HCT116 (cell line): ENCODE measurements around the gene DAAM2. TPM values are rescaled to one million over a fixed set of nuclear protein-coding genes. Genes with fewer than 3 reads are reported as not detected.

ENCODE experiments used
- ATAC-seq: fragments of 200-7000 bp; cut with Tn5 transposase; 2 replicates; pipeline ENCODE4 v1.9.1; 2020; ENCODE audit warnings: mild to moderate bottlenecking, moderate library complexity
- BruUV-seq: library from RNA; stranded (reverse); fragments of 400-500 nt; replicated peaks from 2 replicates; lab custom pipeline; 2021; lab: Mats Ljungman, UMichigan
- CTCF ChIA-PET: fragments of 300-600 bp; sonication (Branson Sonifier 250); formaldehyde crosslinking; loops from one replicate; lab custom pipeline; 2021; ENCODE audit warnings: antibody characterized with exemption; lab: Charles Lee
- POLR2A ChIA-PET: fragments of 300-600, 350-600 bp; sonication (Branson Sonifier 250); formaldehyde crosslinking; loops from one replicate; lab custom pipeline; 2021; ENCODE audit warnings: antibody characterized with exemption; lab: Charles Lee
- RAD21 ChIA-PET, 2 experiments: fragments of 300-600 bp; sonication (Branson Sonifier 250); formaldehyde crosslinking; loops; one replicate each; lab custom pipeline; 2023; ENCODE audit warnings: low total read pairs in 2 of 2; ENCODE audit not compliant: uncharacterized antibody in 2 of 2, unreplicated experiment in 2 of 2, low non-redundant PET in 1 of 2; lab: Charles Lee
- DNase-seq: peaks from one replicate; pipeline ENCODE4 v3.0.0-alpha.2; 2010; ENCODE audit warnings: low read depth, low spot score
- H2AFZ ChIP-seq: fragments of 200-600 bp; shearing (Covaris generic), sonication (generic); 2 replicates; pipeline ENCODE4 v1.6.1; 2017; ENCODE audit warnings: low read depth, mixed run types, mixed read lengths, antibody characterized with exemption, low read length; ENCODE audit not compliant: poor library complexity, severe bottlenecking
- H3K27ac ChIP-seq: 2 replicates; pipeline ENCODE4 v1.5.1; 2012; ENCODE audit warnings: low read depth, low read length
- H3K27me3 ChIP-seq: fragments of 200-600 bp; sonication (generic); 2 replicates; pipeline ENCODE4 v1.6.1; 2016; ENCODE audit warnings: mixed run types, low read length, mixed read lengths; ENCODE audit not compliant: insufficient read depth
- H3K36me3 ChIP-seq, 2 experiments: fragments of 200-500 bp in 1 of 2; fragments of 200-600 bp in 1 of 2; sonication (Bioruptor generic) in 1 of 2; sonication (generic) in 1 of 2; 2 replicates each; pipeline versions ENCODE4 v1.5.1 to v1.6.1; 2014 to 2016; ENCODE audit warnings: low read length in 2 of 2, inconsistent platforms in 1 of 2, mixed read lengths in 1 of 2, mixed run types in 1 of 2; ENCODE audit not compliant: insufficient read depth in 2 of 2, control insufficient read depth in 1 of 2
- H3K4me1 ChIP-seq, 2 experiments: fragments of 200-600 bp in 1 of 2; sonication (generic) in 1 of 2; 2 replicates each; pipeline versions ENCODE4 v1.5.1 to v1.6.1; 2012 to 2017; ENCODE audit warnings: low read length in 2 of 2, inconsistent platforms in 1 of 2, mild to moderate bottlenecking in 1 of 2, mixed read lengths in 1 of 2, mixed run types in 1 of 2, moderate library complexity in 1 of 2; ENCODE audit not compliant: insufficient read depth in 2 of 2, control insufficient read depth in 1 of 2
- H3K4me2 ChIP-seq: fragments of 200-600 bp; sonication (generic); 2 replicates; pipeline ENCODE4 v1.6.1; 2017; ENCODE audit warnings: mixed run types, low read length, mixed read lengths
- H3K4me3 ChIP-seq, 2 experiments: fragments of 200-600 bp in 1 of 2; sonication (generic) in 1 of 2; replicated peaks in 1 of 2; 2 replicates each; pipeline ENCODE4 v1.5.1; 2011 to 2016; ENCODE audit warnings: low read length in 2 of 2, control low read depth in 1 of 2, low read depth in 1 of 2, mild to moderate bottlenecking in 1 of 2, mixed read lengths in 1 of 2, mixed run types in 1 of 2
- H3K79me2 ChIP-seq: fragments of 200-600 bp; sonication (generic); 2 replicates; pipeline ENCODE4 v1.6.1; 2017; ENCODE audit warnings: mild to moderate bottlenecking, mixed run types, low read length, moderate library complexity, mixed read lengths; ENCODE audit not compliant: insufficient read depth
- H3K9ac ChIP-seq: fragments of 200-600 bp; sonication (generic); 2 replicates; pipeline ENCODE4 v1.6.1; 2016; ENCODE audit warnings: low read length, mixed read lengths
- H3K9me2 ChIP-seq: fragments of 200-600 bp; sonication (generic), shearing (Covaris generic); 2 replicates; pipeline ENCODE4 v1.6.1; 2017; ENCODE audit warnings: mixed run types, mild to moderate bottlenecking, moderate library complexity; ENCODE audit not compliant: insufficient read depth
- H3K9me3 ChIP-seq, 2 experiments: fragments of 200-500 bp in 1 of 2; fragments of 200-600 bp in 1 of 2; sonication (Bioruptor generic) in 1 of 2; sonication (generic) in 1 of 2; 2 replicates each; pipeline ENCODE4 v1.6.1; 2014 to 2017; ENCODE audit warnings: low read length in 2 of 2, mixed read lengths in 2 of 2, inconsistent platforms in 1 of 2, low read depth in 1 of 2, mild to moderate bottlenecking in 1 of 2, mixed run types in 1 of 2, moderate library complexity in 1 of 2; ENCODE audit not compliant: control insufficient read depth in 1 of 2, insufficient read depth in 1 of 2
- H4K20me1 ChIP-seq: fragments of 200-600 bp; sonication (generic), shearing (Covaris generic); 2 replicates; pipeline ENCODE4 v1.6.1; 2017; ENCODE audit warnings: mixed run types, mild to moderate bottlenecking, moderate library complexity; ENCODE audit not compliant: insufficient read depth
- CBX3 ChIP-seq: IDR thresholded peaks from 2 replicates; pipeline ENCODE4 v1.6.1; 2012; ENCODE audit warnings: low read depth
- CEBPB ChIP-seq: IDR thresholded peaks from 2 replicates; pipeline ENCODE4 v1.6.1; 2012; ENCODE audit warnings: low read depth
- EZH2 ChIP-seq: fragments of 200-600 bp; sonication (generic); IDR thresholded peaks from 2 replicates; pipeline ENCODE4 v1.6.1; 2017; ENCODE audit warnings: antibody characterized with exemption, mixed run types
- EZH2phosphoT487 ChIP-seq: fragments of 200-600 bp; IDR thresholded peaks from 2 replicates; pipeline ENCODE4 v1.6.1; 2018; ENCODE audit warnings: antibody characterized with exemption, borderline replicate concordance
- FOSL1 ChIP-seq: IDR thresholded peaks from 2 replicates; pipeline ENCODE4 v1.6.1; 2012; ENCODE audit warnings: low read depth
- JUND ChIP-seq: IDR thresholded peaks from 2 replicates; pipeline ENCODE4 v1.6.1; 2012
- POLR2A ChIP-seq: IDR thresholded peaks from 2 replicates; pipeline ENCODE4 v1.7.0; 2011; ENCODE audit warnings: borderline replicate concordance; ENCODE audit not compliant: insufficient read depth, insufficient read length; ENCODE audit errors: extremely low read depth
- POLR2AphosphoS5 ChIP-seq: IDR thresholded peaks from 2 replicates; pipeline ENCODE4 v1.6.1; 2011; ENCODE audit warnings: mild to moderate bottlenecking, low read depth, low read length, moderate library complexity
- SIN3A ChIP-seq: IDR thresholded peaks from 2 replicates; pipeline ENCODE4 v1.6.1; 2012; ENCODE audit warnings: low read depth
- SRF ChIP-seq: IDR thresholded peaks from 2 replicates; pipeline ENCODE4 v1.6.1; 2012; ENCODE audit warnings: low read depth
- ZNF274 ChIP-seq: fragments of 200-500 bp; sonication (Bioruptor generic); IDR thresholded peaks from 2 replicates; pipeline ENCODE4 v1.6.1; 2014; ENCODE audit warnings: mild to moderate bottlenecking, low read depth, low read length, inconsistent platforms
- intact Hi-C: fragments of 100-400 bp; cut with micrococcal nuclease; formaldehyde crosslinking; loops from 2 replicates; pipeline ENCODE4 v1.10.0; 2022
- total RNA-seq: library from RNA; stranded (reverse); gene quantifications from one replicate; pipeline ENCODE4 v1.2.1, GENCODE V29; 2021; ENCODE audit not compliant: unreplicated experiment
- TF ChIP-seq, protein P1 (sequence below): IDR thresholded peaks from 2 replicates; pipeline ENCODE4 v1.6.1; 2012
- TF ChIP-seq, protein P2 (sequence below): IDR thresholded peaks from 2 replicates; pipeline ENCODE4 v1.6.1; 2012

Gene DAAM2
- total RNA-seq, 1 experiment from 2014 or later = not detected

DNA sequence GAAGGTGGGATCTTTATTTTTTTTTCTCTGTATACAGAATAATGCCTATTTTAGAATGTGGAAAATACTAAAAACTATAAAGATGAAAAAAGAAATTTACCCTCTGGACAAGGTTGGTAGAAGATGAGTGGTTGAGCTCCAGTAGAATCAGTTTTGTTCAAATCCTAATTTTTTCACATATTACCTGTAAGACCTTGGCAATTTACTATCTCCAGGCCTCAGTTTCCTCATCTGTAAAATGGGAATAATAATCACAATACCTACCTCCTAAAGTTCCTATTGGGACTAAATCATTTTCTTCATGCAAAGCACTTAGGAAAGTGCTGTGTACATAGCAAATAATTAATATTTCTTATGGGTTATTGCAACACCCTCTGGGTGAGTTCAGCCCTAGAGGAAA lies 28.4 kb downstream of the DAAM2 start:
- ATAC-seq (no peak), DNase-seq (no peak)
- no peaks in the 10 kb centered on the region for H3K9me3 ChIP-seq
- no peaks in the 10 kb centered on the region for H3K4me1 ChIP-seq
- H3K9me2 ChIP-seq = no peaks in the 10 kb centered on the region
- H3K27me3 ChIP-seq = peaks cover 9% of the 10 kb centered on the region; the same call in 1 of the 2 replicates
- no peak overlapping the region for H3K4me2 ChIP-seq
- H3K9ac ChIP-seq = no peak overlapping the region
- intact Hi-C loops = no loop called here
- no peak overlapping the region for H2AFZ ChIP-seq
- no peaks in the 10 kb centered on the region for H4K20me1 ChIP-seq
- no peaks in the 10 kb centered on the region for H3K36me3 ChIP-seq
- BruUV-seq = no TSS peak
- no peak for TF ChIP-seq CBX3
- no peak for TF ChIP-seq SIN3A
- no peak for TF ChIP-seq POLR2A
- TF ChIP-seq EZH2 = no peak
- no peak for TF ChIP-seq POLR2AphosphoS5
- TF ChIP-seq, protein P1, sequence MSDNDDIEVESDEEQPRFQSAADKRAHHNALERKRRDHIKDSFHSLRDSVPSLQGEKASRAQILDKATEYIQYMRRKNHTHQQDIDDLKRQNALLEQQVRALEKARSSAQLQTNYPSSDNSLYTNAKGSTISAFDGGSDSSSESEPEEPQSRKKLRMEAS = no peak
- TF ChIP-seq JUND = no peak
- no peak for TF ChIP-seq FOSL1
- no peak for TF ChIP-seq ZNF274
- TF ChIP-seq, protein P2, sequence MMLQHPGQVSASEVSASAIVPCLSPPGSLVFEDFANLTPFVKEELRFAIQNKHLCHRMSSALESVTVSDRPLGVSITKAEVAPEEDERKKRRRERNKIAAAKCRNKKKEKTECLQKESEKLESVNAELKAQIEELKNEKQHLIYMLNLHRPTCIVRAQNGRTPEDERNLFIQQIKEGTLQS = no peak
- no peak for TF ChIP-seq SRF
- TF ChIP-seq CEBPB = no peak
- POLR2A ChIA-PET = no interaction called here
- no peak overlapping the region for H3K27ac ChIP-seq
- RAD21 ChIA-PET = no interaction called here
- CTCF ChIA-PET = no interaction called here
- no peaks in the 10 kb centered on the region for H3K79me2 ChIP-seq
- H3K4me3 ChIP-seq = no peak overlapping the region

DNA sequence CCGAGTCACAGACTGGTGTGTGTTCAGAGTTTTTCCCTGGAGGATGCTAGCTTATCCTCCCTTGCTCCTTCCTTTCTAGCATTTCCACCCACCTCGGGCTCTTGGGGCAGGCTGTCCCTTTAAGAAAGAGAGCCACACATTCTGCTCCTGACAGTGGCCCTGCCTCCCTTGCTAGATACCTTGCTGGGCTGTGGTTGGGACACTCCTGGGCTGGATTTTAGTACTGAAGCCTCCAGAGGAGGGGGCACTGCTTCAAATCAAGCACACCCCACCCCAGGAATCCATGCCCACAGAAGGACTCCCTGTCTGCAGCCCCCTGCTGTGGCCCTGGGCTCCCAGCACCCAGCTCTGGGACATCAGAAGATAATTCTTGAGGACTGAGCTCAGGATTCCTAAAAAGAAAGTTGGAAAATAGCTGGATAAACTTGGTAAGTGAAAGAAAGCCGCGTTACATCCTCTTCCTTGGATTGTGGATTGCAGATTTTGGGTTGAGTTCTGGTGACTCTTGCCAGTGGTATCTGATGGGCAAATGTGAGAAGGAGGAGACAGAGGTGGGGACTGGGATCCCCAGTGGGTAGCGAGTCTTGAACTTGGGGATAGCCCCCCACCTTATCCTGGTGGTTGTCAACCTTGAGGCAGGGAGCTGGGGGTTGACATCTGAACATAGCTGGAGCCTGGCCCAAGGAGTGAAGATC lies 29.0 kb downstream of the DAAM2 start:
- no peak for TF ChIP-seq POLR2A
- TF ChIP-seq CBX3 = no peak
- no peak for TF ChIP-seq EZH2phosphoT487
- Histone ChIP-seq H3K36me3 (no peaks in the 10 kb centered on the region), H2AFZ (no peak overlapping the region), H3K27ac (no peak overlapping the region), H3K9ac (no peak overlapping the region), H3K27me3 (peaks cover 9% of the 10 kb centered on the region; the same call in 1 of the 2 replicates), H3K9me3 (no peaks in the 10 kb centered on the region), H4K20me1 (no peaks in the 10 kb centered on the region), H3K4me3 (no peak overlapping the region), H3K79me2 (no peaks in the 10 kb centered on the region), H3K4me2 (no peak overlapping the region), H3K4me1 (no peaks in the 10 kb centered on the region), H3K9me2 (no peaks in the 10 kb centered on the region)
- intact Hi-C loops = no loop called here
- ATAC-seq (no peak; the same call in 1 of the 2 replicates), DNase-seq (no peak)
- ChIA-PET RAD21 (no interaction called here), POLR2A (no interaction called here), CTCF (no interaction called here)
- BruUV-seq = no TSS peak
